Activated T-cell treated with anti-CD3 and anti-CD28 coated beads for 4 hours (primary cell): ENCODE data around the gene MAS1.

Source experiments
- DNase-seq: peaks from one replicate; pipeline ENCODE4 v3.0.0-alpha.2; 2020

MAS1 gene

GRCh38 chr6:159880412-159880975 is 10.3 kb upstream of the MAS1 start:
- DNase-seq = no peak

GRCh38 chr6:159884720-159885119 is 6.1 kb upstream of the MAS1 start:
- DNase-seq = no peak

GRCh38 chr6:159886270-159886669 is 4.5 kb upstream of the MAS1 start:
- no peak for DNase-seq

GRCh38 chr6:159887146-159887545 is 3.6 kb upstream of the MAS1 start:
- DNase-seq = no peak

GRCh38 chr6:159887761-159888160 is 3.0 kb upstream of the MAS1 start:
- no peak for DNase-seq

- no peak for DNase-seq
Measured at GRCh38 chr6:159890201-159890600, 587 bp upstream of the MAS1 start.

- DNase-seq = no peak
Measured at GRCh38 chr6:159892053-159892452, 1.3 kb downstream of the MAS1 start.

- DNase-seq = no peak
Measured at GRCh38 chr6:159893064-159893463, 2.3 kb downstream of the MAS1 start.

- DNase-seq = no peak
Measured at GRCh38 chr6:159894991-159895390, 4.2 kb downstream of the MAS1 start.

- no peak for DNase-seq
Measured at GRCh38 chr6:159897603-159898002, 6.8 kb downstream of the MAS1 start.

GRCh38 chr6:159898519-159898918 is 7.7 kb downstream of the MAS1 start:
- no peak for DNase-seq

- no peak for DNase-seq
Measured at GRCh38 chr6:159899994-159900745, 9.4 kb downstream of the MAS1 start.

- DNase-seq = no peak
Measured at GRCh38 chr6:159902620-159903019, 11.8 kb downstream of the MAS1 start.

GRCh38 chr6:159904497-159904911 is 13.7 kb downstream of the MAS1 start:
- DNase-seq = no peak

- no peak for DNase-seq
Measured at GRCh38 chr6:159906400-159906799, 15.6 kb downstream of the MAS1 start.

- DNase-seq = no peak
Measured at GRCh38 chr6:159908535-159908934, 17.7 kb downstream of the MAS1 start.

GRCh38 chr6:159908979-159909378 is 18.2 kb downstream of the MAS1 start:
- no peak for DNase-seq

- DNase-seq = no peak
Measured at GRCh38 chr6:159910342-159910741, 19.6 kb downstream of the MAS1 start.

- no peak for DNase-seq
Measured at GRCh38 chr6:159913375-159913774, 22.6 kb downstream of the MAS1 start.

GRCh38 chr6:159913862-159914564 is 23.2 kb downstream of the MAS1 start:
- no peak for DNase-seq

GRCh38 chr6:159914565-159914923 is 23.8 kb downstream of the MAS1 start:
- DNase-seq = no peak

- DNase-seq = no peak
Measured at GRCh38 chr6:159915397-159915796, 24.6 kb downstream of the MAS1 start.

GRCh38 chr6:159916237-159916636 is 25.4 kb downstream of the MAS1 start:
- DNase-seq = no peak

GRCh38 chr6:159916752-159917151 is 26.0 kb downstream of the MAS1 start:
- no peak for DNase-seq
